Neural progenitor cell (in vitro differentiated cells): ENCODE results near the gene ZNF808. TPM values are rescaled to one million over a fixed set of nuclear protein-coding genes. Genes with fewer than 3 reads are reported as not detected.

ENCODE experiments used
- DNase-seq: peaks from one replicate; pipeline ENCODE4 v3.0.0-alpha.2; 2016; ENCODE audit warnings: low spot score
- H2AFZ ChIP-seq: fragments of 200-600 bp; sonication (generic); replicated peaks from 2 replicates; pipeline ENCODE4 v1.6.1; 2016; ENCODE audit warnings: antibody characterized with exemption
- H3F3A ChIP-seq: fragments of 200-600 bp; sonication (generic); 2 replicates; pipeline ENCODE4 v1.6.1; 2016; ENCODE audit warnings: antibody characterized with exemption, low read depth
- H3K27ac ChIP-seq: fragments of 200-600 bp; sonication (generic); 2 replicates; pipeline ENCODE4 v1.5.1; 2016; ENCODE audit warnings: mild to moderate bottlenecking
- H3K27me3 ChIP-seq: fragments of 200-600 bp; sonication (generic); 2 replicates; pipeline ENCODE4 v1.6.1; 2016; ENCODE audit warnings: mild to moderate bottlenecking, moderate library complexity
- H3K36me3 ChIP-seq: fragments of 200-600 bp; sonication (generic); 2 replicates; pipeline ENCODE4 v1.5.1; 2016
- H3K4me1 ChIP-seq: fragments of 200-600 bp; sonication (generic); 2 replicates; pipeline ENCODE4 v1.6.1; 2016; ENCODE audit warnings: mixed run types
- H3K4me2 ChIP-seq: fragments of 200-600 bp; sonication (generic); 2 replicates; pipeline ENCODE4 v1.6.1; 2016
- H3K4me3 ChIP-seq: fragments of 200-600 bp; sonication (generic); 2 replicates; pipeline ENCODE4 v1.5.1; 2016
- H3K79me2 ChIP-seq: fragments of 200-600 bp; sonication (generic); 2 replicates; pipeline ENCODE4 v1.6.1; 2016; ENCODE audit warnings: low read depth
- H3K9ac ChIP-seq: fragments of 200-600 bp; sonication (generic); 2 replicates; pipeline ENCODE4 v1.6.1; 2016
- H3K9me3 ChIP-seq: fragments of 200-600 bp; sonication (generic); 2 replicates; pipeline ENCODE4 v1.5.1; 2016; ENCODE audit warnings: low read depth
- H4K20me1 ChIP-seq: fragments of 200-600 bp; sonication (generic); 2 replicates; pipeline ENCODE4 v1.6.1; 2016; ENCODE audit warnings: low read depth
- H3K27ac Mint-ChIP-seq: 3 replicates; pipeline ENCODE4 v1.8.0; 2021; ENCODE audit warnings: mixed read lengths
- H3K27me3 Mint-ChIP-seq: 2 replicates; pipeline ENCODE4 v1.8.0; 2022; ENCODE audit warnings: low read depth, mild to moderate bottlenecking, inconsistent platforms, moderate library complexity, mixed read lengths; ENCODE audit not compliant: insufficient read depth
- H3K36me3 Mint-ChIP-seq: 3 replicates; pipeline ENCODE4 v1.8.0; 2021; ENCODE audit warnings: mixed read lengths
- H3K4me1 Mint-ChIP-seq: 3 replicates; pipeline ENCODE4 v1.8.0; 2021; ENCODE audit warnings: mixed read lengths
- H3K4me3 Mint-ChIP-seq: 3 replicates; pipeline ENCODE4 v1.8.0; 2021; ENCODE audit warnings: mild to moderate bottlenecking, moderate library complexity, mixed read lengths
- H3K9me3 Mint-ChIP-seq: 3 replicates; pipeline ENCODE4 v1.8.0; 2020; ENCODE audit warnings: mixed read lengths
- CTCF ChIP-seq: fragments of 200-600 bp; sonication (generic); IDR thresholded peaks from 2 replicates; pipeline ENCODE4 v1.5.1; 2017; ENCODE audit warnings: antibody characterized with exemption, mild to moderate bottlenecking
- EZH2 ChIP-seq: fragments of 200-600 bp; sonication (generic); IDR thresholded peaks from 2 replicates; pipeline ENCODE4 v1.6.1; 2017; ENCODE audit warnings: antibody characterized with exemption, mild to moderate bottlenecking, moderate library complexity
- EZH2phosphoT487 ChIP-seq: fragments of 200-600 bp; sonication (generic); IDR thresholded peaks from 2 replicates; pipeline ENCODE4 v1.6.1; 2017; ENCODE audit warnings: antibody characterized with exemption
- small RNA-seq: library from RNA; depleted of rRNA; stranded (forward); fragments of <200 nt; gene quantifications from one replicate; pipeline ENCODE3, GENCODE V24; 2015
- total RNA-seq: library from RNA; depleted of rRNA; stranded (reverse); fragments of >200 nt; gene quantifications from 2 replicates; pipeline ENCODE4 v1.2.3, GENCODE V29; 2015; ENCODE audit warnings: low replicate concordance

Gene ZNF808
- total RNA-seq, 1 donor from 2014 or later, result 18.9 TPM

- peaks cover 5% of the 10 kb centered on the region for H4K20me1 ChIP-seq
These were observed 75.5 kb downstream of the ZNF808 start for GRCh38 chr19:52602941-52603340.

GRCh38 chr19:52603558-52604207 lies 76.2 kb downstream of the ZNF808 start:
- Histone ChIP-seq H3K4me1 (peaks cover 8% of the 10 kb centered on the region), H3K4me3 (no peak overlapping the region), H3K36me3 (no peaks in the 10 kb centered on the region), H3K9ac (no peak overlapping the region), H3K27ac (no peak overlapping the region), H3K4me2 (no peak overlapping the region), H3K27me3 (no peaks in the 10 kb centered on the region), H3F3A (peaks cover 19% of the 10 kb centered on the region), H3K79me2 (peaks cover 31% of the 10 kb centered on the region), H2AFZ (no peak overlapping the region), H4K20me1 (peaks cover 5% of the 10 kb centered on the region), H3K9me3 (no peaks in the 10 kb centered on the region)
- no peak for TF ChIP-seq CTCF
- TF ChIP-seq EZH2phosphoT487, result no peak
- no peak for TF ChIP-seq EZH2
- no peak for DNase-seq
- Mint-ChIP-seq H3K36me3 (peaks cover 33% of the 10 kb centered on the region), H3K4me3 (no peak overlapping the region), H3K27me3 (no peaks in the 10 kb centered on the region), H3K9me3 (peaks cover 44% of the 10 kb centered on the region), H3K4me1 (peaks cover 9% of the 10 kb centered on the region), H3K27ac (no peak overlapping the region)

More at GRCh38 chr19:52602941-52603340, 75.5 kb downstream of the ZNF808 start:
- H3K36me3 ChIP-seq, result no peaks in the 10 kb centered on the region
- H2AFZ ChIP-seq, result no peak overlapping the region
- DNase-seq, result no peak
- no peaks in the 10 kb centered on the region for H3K9me3 ChIP-seq
- no peak overlapping the region for H3K27ac ChIP-seq
- Mint-ChIP-seq H3K4me3 (no peak overlapping the region), H3K27ac (no peak overlapping the region), H3K27me3 (no peaks in the 10 kb centered on the region), H3K36me3 (peaks cover 29% of the 10 kb centered on the region), H3K4me1 (peaks cover 9% of the 10 kb centered on the region), H3K9me3 (peaks cover 40% of the 10 kb centered on the region)
- H3K9ac ChIP-seq, result no peak overlapping the region
- H3F3A ChIP-seq, result peaks cover 19% of the 10 kb centered on the region
- peaks cover 8% of the 10 kb centered on the region for H3K4me1 ChIP-seq
- H3K4me3 ChIP-seq, result no peak overlapping the region
- TF ChIP-seq EZH2 (no peak), CTCF (no peak), EZH2phosphoT487 (no peak)
- no peak overlapping the region for H3K4me2 ChIP-seq
- no peaks in the 10 kb centered on the region for H3K27me3 ChIP-seq
- peaks cover 27% of the 10 kb centered on the region for H3K79me2 ChIP-seq

Small RNA genes lying within 50 kb of the gene (small RNA-seq; reads per million reads assigned to genes)
- not detected for gene RPL39P34

Other genes with a start within 250 kb of the ZNF808 start
- gene ZNF480, start 230.5 kb upstream of the ZNF808 start, total RNA-seq, result 13.2 and 18.1 TPM in 2 replicates
- 13.0 and 13.1 TPM in 2 replicates for gene ZNF610, start 191.4 kb upstream of the ZNF808 start, total RNA-seq
- 26.3 and 56.1 TPM in 2 replicates for gene ZNF880, start 157.7 kb upstream of the ZNF808 start, total RNA-seq
- gene ZNF528, start 129.8 kb upstream of the ZNF808 start, total RNA-seq, result 16.8 and 29.8 TPM in 2 replicates
- gene ZNF534, start 98.5 kb upstream of the ZNF808 start, total RNA-seq, result 0.43 and 0.62 TPM in 2 replicates
- 3.8 and 9.7 TPM in 2 replicates for gene ZNF578, start 74.1 kb upstream of the ZNF808 start, total RNA-seq
- 12.9 and 16.2 TPM in 2 replicates for gene ZNF701, start 42.6 kb downstream of the ZNF808 start, total RNA-seq
- gene ZNF83, start 110.7 kb downstream of the ZNF808 start, total RNA-seq, result 63.8 and 76.2 TPM in 2 replicates
- 12.5 and 19.9 TPM in 2 replicates for gene ZNF611, start 207.4 kb downstream of the ZNF808 start, total RNA-seq